Epithelial cell of proximal tubule (primary cell): ENCODE results near the gene BEND6. TPM values are rescaled to one million over a fixed set of nuclear protein-coding genes. Genes with fewer than 3 reads are reported as not detected.
"Not testable (repeated sequence)": the region's sequence is repeated elsewhere in the genome, so short reads cannot be mapped to it uniquely, and the experiment has no call there.

Experiments
- DNase-seq: peaks from one replicate; pipeline ENCODE4 v3.0.0-alpha.2; 2011; ENCODE audit warnings: low read depth
- H3K4me3 ChIP-seq: 2 replicates; pipeline ENCODE4 v1.5.1; 2011; ENCODE audit warnings: low read depth, mild to moderate bottlenecking, low read length
- total RNA-seq: library from RNA; depleted of rRNA; stranded (reverse); fragments of >200 nt; gene quantifications from 2 replicates; pipeline ENCODE4 v1.2.3, GENCODE V29; 2015
- TF ChIP-seq, protein P1 (sequence below): conservative IDR thresholded peaks from 2 replicates; pipeline ENCODE4 v1.5.1; 2012; ENCODE audit warnings: low read depth, mild to moderate bottlenecking, low read length

The BEND6 gene
- total RNA-seq, 1 donor from 2014 or later = 6.1 TPM

GRCh38 chr6:56992703-56993102, 37.8 kb downstream of the BEND6 start:
- DNase-seq = no peak
- H3K4me3 ChIP-seq = no peak overlapping the region
- TF ChIP-seq, protein P1, sequence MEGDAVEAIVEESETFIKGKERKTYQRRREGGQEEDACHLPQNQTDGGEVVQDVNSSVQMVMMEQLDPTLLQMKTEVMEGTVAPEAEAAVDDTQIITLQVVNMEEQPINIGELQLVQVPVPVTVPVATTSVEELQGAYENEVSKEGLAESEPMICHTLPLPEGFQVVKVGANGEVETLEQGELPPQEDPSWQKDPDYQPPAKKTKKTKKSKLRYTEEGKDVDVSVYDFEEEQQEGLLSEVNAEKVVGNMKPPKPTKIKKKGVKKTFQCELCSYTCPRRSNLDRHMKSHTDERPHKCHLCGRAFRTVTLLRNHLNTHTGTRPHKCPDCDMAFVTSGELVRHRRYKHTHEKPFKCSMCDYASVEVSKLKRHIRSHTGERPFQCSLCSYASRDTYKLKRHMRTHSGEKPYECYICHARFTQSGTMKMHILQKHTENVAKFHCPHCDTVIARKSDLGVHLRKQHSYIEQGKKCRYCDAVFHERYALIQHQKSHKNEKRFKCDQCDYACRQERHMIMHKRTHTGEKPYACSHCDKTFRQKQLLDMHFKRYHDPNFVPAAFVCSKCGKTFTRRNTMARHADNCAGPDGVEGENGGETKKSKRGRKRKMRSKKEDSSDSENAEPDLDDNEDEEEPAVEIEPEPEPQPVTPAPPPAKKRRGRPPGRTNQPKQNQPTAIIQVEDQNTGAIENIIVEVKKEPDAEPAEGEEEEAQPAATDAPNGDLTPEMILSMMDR = no peak

DNA sequence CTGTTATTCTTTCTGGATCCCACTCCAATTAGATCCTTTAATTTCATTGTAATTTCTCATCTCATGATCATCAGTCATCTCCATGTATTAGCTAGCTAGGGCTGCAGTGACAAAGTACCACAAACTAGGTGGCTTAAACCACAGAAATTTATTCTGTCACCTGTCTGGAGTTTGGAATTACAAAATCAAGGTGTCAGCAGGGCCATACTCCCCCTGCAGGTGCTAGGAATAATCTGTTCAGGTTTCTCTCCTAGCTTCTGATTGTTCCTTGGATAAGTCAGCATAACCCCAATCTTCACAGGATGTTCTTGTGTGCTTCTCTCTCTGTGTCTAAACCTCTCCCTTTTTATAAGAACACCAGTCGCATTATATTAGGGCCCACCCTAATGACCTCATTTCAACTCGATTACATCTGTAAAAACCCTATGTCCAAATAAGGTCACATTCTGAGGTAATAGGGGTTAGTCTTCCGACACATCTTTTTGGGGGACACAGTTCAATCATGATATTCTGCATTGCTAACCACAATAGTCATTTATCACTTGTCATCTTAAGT, 40.5 kb downstream of the BEND6 start:
- TF ChIP-seq, protein P1 = peak; percentile 36
- DNase-seq = no peak
- H3K4me3 ChIP-seq = no peak overlapping the region

- H3K4me3 ChIP-seq = no peak overlapping the region
- no peak for DNase-seq
- TF ChIP-seq, protein P1 = no peak
Observed at GRCh38 chr6:56996401-56996800, 41.5 kb downstream of the BEND6 start.

DNA sequence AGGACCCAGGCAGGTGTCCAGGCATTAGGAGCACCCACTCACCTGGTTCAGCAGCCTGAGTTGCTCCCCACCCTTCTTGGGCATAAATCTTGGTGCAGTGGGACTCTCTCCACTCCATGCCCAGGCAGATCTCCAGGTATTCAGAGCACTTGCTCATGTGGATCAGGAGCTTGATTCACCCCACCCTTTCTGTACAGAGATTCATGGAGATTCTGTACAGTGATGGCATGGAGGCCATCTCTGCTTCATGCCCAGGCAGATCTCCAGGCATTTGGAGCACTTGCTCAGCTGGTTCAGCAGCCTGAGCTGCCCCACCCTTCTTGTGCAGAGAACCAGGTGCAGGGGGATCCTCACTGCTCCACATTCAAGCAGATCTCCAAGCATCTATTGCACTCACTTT, 44.1 kb downstream of the BEND6 start:
- no peak for DNase-seq
- TF ChIP-seq, protein P1 = no peak
- H3K4me3 ChIP-seq = no peak overlapping the region

GRCh38 chr6:56999748-57000147, 44.8 kb downstream of the BEND6 start:
- H3K4me3 ChIP-seq, DNase-seq: not testable (repeated sequence)

DNA sequence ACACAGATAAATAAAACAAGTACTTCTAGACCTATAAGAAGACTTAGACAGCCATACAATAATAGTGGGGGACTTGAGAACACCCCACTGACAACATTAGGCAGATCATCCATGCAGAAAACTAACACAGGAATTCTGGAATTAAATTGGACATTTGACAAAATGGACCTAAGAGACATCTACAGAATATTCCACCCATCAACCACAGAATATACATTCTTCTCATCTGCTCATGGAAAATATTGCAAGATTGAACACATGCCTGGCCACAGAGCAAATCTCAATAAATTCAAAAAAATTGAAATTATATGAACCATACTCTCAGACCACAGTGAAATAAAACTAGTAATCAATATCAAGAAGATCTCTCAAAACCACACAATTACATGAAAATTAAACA, 47.3 kb downstream of the BEND6 start:
- DNase-seq = no peak
- TF ChIP-seq, protein P1 = no peak
- H3K4me3 ChIP-seq = no peak overlapping the region

DNA sequence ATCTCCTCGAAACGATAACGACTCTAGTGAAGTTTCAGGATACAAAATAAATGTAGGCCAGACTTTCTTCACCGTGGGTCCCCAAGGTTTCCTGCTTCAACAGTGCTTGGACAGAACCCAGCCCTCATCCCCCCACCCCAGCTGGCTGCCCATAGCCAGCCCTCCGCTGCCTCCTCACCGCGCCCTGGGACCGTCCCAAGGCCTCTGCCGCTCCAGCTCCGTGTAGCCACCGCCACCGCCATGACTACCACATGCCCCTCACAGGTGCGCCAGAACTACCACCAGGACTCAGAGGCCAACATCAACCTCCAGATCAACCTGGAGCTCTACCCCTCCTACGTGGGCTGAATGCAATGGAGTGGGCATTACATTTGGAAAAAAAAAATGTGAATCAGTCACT, 49.4 kb downstream of the BEND6 start:
- no peak for DNase-seq
- no peak overlapping the region for H3K4me3 ChIP-seq
- TF ChIP-seq, protein P1 = no peak
